ENCODE results near the gene SELENON.

DNA sequence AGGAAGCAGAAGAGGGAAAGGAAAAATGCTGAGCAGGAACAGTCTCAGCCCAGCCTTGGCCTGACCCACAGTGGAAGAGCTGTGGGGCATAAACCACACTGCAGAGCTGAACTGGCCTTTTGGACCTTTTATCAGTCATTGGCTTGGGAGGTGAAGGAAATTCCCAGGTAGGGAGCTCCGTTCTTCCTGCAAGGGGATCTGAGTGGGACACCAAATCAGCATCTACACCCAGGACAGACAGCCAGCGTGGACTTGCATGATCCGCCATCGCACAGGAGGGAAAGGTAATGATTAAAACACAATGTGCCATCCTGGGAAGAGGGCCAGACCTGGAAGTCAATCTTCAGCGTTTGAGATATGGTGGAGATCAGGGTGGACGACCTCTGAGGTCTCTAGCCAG is 18.6 kb downstream of the SELENON start:
- TF ChIP-seq, protein P1, sequence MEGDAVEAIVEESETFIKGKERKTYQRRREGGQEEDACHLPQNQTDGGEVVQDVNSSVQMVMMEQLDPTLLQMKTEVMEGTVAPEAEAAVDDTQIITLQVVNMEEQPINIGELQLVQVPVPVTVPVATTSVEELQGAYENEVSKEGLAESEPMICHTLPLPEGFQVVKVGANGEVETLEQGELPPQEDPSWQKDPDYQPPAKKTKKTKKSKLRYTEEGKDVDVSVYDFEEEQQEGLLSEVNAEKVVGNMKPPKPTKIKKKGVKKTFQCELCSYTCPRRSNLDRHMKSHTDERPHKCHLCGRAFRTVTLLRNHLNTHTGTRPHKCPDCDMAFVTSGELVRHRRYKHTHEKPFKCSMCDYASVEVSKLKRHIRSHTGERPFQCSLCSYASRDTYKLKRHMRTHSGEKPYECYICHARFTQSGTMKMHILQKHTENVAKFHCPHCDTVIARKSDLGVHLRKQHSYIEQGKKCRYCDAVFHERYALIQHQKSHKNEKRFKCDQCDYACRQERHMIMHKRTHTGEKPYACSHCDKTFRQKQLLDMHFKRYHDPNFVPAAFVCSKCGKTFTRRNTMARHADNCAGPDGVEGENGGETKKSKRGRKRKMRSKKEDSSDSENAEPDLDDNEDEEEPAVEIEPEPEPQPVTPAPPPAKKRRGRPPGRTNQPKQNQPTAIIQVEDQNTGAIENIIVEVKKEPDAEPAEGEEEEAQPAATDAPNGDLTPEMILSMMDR (IDR thresholded peaks at IDR 0.05): no peak
- no peak for TF ChIP-seq POLR2A (IDR thresholded peaks at IDR 0.05)
